Measurements from ENCODE around the gene SIMC1.
"Not testable (repeated sequence)": the region's sequence is repeated elsewhere in the genome, so short reads cannot be mapped to it uniquely, and the experiment has no call there.

DNA sequence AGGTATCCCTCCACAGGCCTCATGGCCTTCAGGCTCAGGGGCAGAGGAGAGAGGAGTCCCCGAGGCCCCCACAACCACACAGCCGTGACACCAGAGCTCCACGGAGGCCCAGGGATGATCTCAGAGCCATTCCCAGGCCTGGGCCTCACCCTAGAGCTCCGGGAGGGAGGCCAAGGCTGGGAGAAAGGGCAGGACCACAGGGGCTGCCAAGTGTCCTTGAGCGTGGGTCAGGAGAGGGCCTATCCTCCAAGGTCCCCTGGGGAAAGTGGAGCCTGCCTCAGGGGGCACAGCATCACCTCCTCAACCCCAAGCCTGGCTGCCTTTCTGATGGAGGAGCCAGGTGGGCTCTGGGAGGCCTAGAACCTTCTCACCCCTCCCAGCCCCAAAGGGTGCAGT is 45.5 kb upstream of the SIMC1 start:
- TF ChIP-seq, protein P1, sequence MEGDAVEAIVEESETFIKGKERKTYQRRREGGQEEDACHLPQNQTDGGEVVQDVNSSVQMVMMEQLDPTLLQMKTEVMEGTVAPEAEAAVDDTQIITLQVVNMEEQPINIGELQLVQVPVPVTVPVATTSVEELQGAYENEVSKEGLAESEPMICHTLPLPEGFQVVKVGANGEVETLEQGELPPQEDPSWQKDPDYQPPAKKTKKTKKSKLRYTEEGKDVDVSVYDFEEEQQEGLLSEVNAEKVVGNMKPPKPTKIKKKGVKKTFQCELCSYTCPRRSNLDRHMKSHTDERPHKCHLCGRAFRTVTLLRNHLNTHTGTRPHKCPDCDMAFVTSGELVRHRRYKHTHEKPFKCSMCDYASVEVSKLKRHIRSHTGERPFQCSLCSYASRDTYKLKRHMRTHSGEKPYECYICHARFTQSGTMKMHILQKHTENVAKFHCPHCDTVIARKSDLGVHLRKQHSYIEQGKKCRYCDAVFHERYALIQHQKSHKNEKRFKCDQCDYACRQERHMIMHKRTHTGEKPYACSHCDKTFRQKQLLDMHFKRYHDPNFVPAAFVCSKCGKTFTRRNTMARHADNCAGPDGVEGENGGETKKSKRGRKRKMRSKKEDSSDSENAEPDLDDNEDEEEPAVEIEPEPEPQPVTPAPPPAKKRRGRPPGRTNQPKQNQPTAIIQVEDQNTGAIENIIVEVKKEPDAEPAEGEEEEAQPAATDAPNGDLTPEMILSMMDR (IDR thresholded peaks at IDR 0.05; ENCODE audit: insufficient read depth, low read depth, low read length) = not testable (repeated sequence)
- not testable (repeated sequence) for TF ChIP-seq EZH2 (IDR thresholded peaks at IDR 0.05; ENCODE audit: insufficient read depth, low read length)
